Posterior vena cava (tissue), 2 donors: ENCODE measurements around the gene RNF225. TPM values are rescaled to one million over a fixed set of nuclear protein-coding genes. Genes with fewer than 3 reads are reported as not detected.
"Not testable (repeated sequence)": the region's sequence is repeated elsewhere in the genome, so short reads cannot be mapped to it uniquely, and the experiment has no call there.

Source experiments
- DNase-seq: peaks from one replicate; pipeline ENCODE4 v3.0.0-alpha.2; 2020; ENCODE audit warnings: low spot score
- intact Hi-C, 2 donors: fragments of 100-400 bp; cut with DNase I; formaldehyde crosslinking; loops; one replicate each; pipeline versions ENCODE4 v1.14.1 to v1.14.2; 2022 to 2023
- long read RNA-seq, 2 donors: library from polyadenylated mRNA; unstranded; transcript quantifications; one replicate each; pipeline ENCODE4 v2.0.0, GENCODE V29; 2020 to 2021
- total RNA-seq, 2 donors: library from RNA; stranded (reverse); fragmentation: NEBNext Ultra II Directional; extraction: Animal tissue kit (Norgen Biotek cat#: 25700); gene quantifications; one replicate each; pipeline ENCODE4 v1.2.1, GENCODE V29; 2021
- donor health status: DM: yes; HTN: yes; CAD: no.
- donor health status: DM: yes; HTN: yes; CAD: no.

Gene RNF225
- total RNA-seq, result not detected
- long read RNA-seq, donor 1, result 0 reads
- long read RNA-seq, donor 2, result 0 reads

DNA sequence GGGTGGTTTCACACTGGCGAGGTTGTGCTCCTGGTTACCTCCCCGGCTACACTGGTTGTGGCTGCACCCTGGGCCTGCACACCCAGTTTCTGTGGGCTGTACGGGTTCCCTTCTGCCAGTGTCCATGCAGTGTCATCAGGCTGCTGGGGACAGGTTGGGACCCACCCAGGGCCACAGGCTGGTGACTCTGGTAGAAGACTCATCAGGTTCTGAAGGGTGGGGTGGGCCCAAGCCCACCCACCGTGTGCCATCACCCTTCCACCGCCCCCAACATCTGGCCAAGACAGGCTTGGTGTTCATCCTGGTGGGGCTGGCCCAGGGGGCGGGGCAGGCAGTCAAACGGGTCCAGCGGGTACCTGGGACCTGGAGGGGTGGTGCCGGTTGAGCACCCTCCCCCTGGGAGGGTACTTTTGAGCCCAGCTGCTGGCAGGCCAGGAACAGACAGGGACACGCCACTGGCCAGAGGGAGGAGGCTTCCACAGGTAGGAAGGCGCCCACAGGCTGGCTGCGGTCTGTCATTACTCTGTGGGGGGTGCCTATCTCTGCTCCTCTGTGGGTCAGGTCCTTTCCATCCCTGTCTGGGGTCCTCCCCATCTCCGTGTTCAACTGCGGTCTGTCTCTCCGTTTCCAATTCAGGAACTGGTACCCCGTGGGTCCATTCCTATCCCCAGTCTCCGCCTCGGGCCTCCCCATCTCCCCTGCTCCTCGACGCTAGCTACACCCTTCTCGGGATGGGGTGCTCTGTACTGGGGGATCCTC lies at the start of gene RNF225:
Gene RNF225, plus strand, starts transcription at position 437 of the 759 bp plus-strand sequence. CDS start 434 bp downstream, outside the sequence.
- intact Hi-C loops, result no loop called here
- DNase-seq, result no peak

- intact Hi-C loops, result no loop called here
- peak; percentile 90 for DNase-seq
Measured at GRCh38 chr19:58346961-58347929, 48.2 kb upstream of the RNF225 start.

DNA sequence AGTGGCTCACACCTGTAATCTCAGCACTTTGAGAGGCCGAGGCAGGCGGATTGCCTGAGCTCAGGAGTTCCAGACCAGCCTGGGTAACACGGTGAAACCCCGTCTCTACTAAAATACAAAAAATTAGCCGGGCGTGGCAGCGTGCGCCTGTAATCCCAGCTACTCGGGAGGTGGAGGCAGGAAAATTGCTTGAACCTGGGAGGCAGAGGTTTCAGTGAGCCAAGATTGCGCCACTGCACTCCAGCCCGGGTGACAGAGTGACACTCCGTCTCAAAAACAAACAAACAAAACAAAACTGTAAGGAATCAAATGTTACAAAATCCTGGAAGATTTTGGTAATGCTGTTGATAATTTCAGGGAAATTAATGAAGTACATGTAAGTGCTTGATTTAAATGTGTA lies 47.4 kb upstream of the RNF225 start:
- DNase-seq, intact Hi-C loops: not testable (repeated sequence)

DNA sequence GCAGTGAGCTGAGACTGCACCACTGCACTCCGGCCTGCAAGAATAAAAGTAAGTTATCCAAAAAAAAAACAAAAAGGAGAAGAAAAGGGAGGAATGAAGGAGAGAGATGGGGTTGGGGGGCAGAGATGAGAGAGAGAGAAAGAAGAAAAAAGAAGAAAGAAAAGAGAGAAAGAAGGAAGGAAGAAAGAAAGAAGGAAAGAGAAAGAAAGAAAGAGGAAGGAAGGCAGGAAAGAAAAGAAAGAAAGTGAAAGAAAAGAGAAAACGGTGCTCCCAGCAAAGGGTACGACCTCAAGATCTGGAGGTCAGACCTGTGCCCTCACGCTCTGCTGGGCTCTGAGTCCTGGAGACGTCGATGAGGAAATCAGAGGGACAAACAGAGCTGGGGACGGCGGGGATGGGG lies 45.9 kb upstream of the RNF225 start:
- DNase-seq, result no peak
- intact Hi-C loops, result no loop called here

- DNase-seq, result peak; percentile 81
- intact Hi-C loops, result no loop called here
Measured at GRCh38 chr19:58350001-58350861, 45.2 kb upstream of the RNF225 start.

- peak; percentile 75 for DNase-seq
- intact Hi-C loops, result no loop called here
Measured at GRCh38 chr19:58350871-58351557, 44.4 kb upstream of the RNF225 start.

- intact Hi-C loops, result no loop called here
- no peak for DNase-seq
Measured at GRCh38 chr19:58351558-58351878, 43.9 kb upstream of the RNF225 start.

- intact Hi-C loops, result no loop called here
- peak; percentile 62 for DNase-seq
Measured at GRCh38 chr19:58351990-58352755, 43.3 kb upstream of the RNF225 start.

- intact Hi-C loops, result no loop called here
- peak; percentile 58 for DNase-seq
Measured at GRCh38 chr19:58352760-58353671, 42.4 kb upstream of the RNF225 start, which contains the start of gene A1BG. TSS of gene A1BG (minus strand) at chr19:58353492. CDS start at chr19:58353437, 55 bp downstream.

- intact Hi-C loops, result no loop called here
- DNase-seq, result peak; percentile 72
Measured at GRCh38 chr19:58353717-58354477, 41.6 kb upstream of the RNF225 start.

DNA sequence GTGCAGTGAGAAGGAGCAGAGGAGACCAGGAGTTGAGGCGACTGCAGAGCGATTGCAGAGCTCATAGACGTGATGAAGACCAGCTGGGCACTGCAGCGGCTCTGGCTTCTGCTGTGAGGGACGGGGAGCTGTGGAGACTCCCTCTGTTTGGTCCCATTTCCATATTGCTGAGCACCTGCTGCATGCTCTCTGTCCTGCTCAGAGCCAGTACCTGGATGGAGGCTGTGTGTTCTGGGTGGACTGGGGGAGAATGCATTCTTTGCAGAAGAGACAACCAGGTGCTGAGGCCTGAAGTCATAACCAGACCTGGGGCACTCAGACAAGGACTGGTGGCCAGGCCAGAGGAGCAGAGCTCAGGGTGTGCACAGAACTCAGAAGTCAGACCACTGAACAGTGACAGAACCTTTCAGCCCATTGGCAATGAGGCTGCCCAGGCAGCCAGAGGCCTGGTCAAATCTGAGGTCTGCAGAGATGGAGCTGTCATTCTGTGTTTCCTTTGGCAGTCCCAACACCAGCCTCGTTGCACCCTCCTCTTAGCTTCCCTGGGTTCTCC lies 40.9 kb upstream of the RNF225 start:
- peak; percentile 23 for DNase-seq
- intact Hi-C loops, result no loop called here

- intact Hi-C loops, result no loop called here
- DNase-seq, result no peak
Measured at GRCh38 chr19:58355215-58355796, 40.1 kb upstream of the RNF225 start.

DNA sequence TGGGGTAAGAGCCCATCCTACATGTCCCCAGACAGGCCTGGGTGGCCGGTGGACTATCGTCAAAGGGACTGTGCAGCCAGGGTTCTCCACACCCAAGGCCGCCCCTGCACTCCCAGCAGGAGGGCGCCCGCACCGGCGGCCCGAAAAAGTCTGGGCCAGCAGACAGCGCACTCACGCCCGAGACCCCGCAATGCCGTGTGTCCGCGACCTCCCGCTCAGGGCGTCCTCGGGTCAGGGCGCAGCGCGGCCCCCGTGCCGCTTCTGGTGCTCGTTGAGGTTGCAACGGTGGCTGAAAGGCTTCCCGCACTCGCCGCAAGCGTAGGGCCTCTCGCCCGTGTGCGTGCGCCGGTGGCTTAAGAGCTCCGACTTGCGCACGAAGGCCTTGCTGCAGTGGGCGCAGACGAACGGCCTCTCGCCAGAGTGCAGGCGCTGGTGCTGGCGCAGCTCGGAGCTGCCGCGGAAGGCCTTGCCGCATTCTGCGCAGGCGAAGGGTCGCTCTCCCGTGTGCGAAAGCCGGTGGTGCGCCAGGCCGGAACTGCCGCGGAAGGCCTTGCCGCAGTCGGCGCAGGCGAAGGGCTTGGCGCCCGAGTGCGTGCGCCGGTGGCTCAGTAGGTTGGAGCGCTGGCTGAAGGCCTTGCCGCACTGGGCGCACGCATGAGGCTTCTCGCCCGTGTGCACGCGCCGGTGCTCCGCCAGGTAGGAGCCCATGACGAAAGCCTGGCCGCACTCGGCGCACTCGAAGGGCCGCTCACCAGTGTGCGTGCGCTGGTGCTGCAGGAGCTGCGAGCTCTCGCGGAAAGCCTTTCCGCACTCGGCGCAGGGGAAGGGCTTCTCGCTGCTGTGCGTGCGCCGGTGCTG lies 39.3 kb upstream of the RNF225 start:
- intact Hi-C loops, result no loop called here

DNA sequence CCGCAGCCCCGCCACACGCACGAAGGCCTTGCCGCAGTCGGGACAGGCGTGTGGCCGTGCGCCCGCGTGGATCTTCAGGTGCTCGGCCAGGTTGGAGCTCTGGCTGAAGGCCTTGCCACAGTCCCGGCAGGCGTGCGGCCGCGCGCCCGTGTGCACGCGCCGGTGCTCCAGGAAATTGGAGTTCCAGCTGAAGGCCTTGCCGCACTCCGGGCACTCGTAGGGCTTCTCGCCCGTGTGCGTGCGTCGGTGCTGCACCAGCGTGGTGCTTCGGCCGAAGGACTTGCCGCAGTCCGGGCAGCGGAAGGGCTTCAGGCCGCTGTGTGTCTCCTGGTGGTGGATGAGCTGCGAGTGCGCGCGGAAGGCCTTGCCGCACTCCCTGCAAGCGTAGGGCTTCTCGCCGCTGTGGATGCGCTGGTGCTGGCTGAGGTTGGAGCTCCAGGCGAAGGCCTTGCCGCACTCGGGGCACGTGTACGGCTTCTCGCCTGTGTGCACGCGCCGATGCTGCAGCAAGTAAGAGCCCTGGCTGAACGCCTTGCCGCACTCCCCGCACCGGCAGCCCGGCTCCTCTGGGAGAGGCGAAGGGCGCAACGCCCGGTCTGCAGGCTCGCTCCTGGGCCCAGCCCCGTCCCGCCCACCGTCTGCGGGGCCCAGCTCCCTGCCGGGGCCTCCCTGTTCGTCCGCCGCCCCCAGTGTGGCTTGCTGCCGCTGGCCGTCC lies 38.5 kb upstream of the RNF225 start:
- DNase-seq, result no peak

More for the DNA sequence above, 39.3 kb upstream of the RNF225 start:
- no peak for DNase-seq

More for the DNA sequence above, 38.5 kb upstream of the RNF225 start:
- intact Hi-C loops, result no loop called here
